CD4-positive, alpha-beta memory T cell (primary cell): ENCODE data around the gene TAOK2. TPM values are rescaled to one million over a fixed set of nuclear protein-coding genes. Genes with fewer than 3 reads are reported as not detected.

ENCODE experiments used
- CTCF ChIA-PET: fragments of 350-600 bp; sonication (Branson Sonifier 250); formaldehyde crosslinking; loops from one replicate; lab custom pipeline; 2021; ENCODE audit warnings: inconsistent platforms; ENCODE audit not compliant: partially characterized antibody; lab: Charles Lee
- POLR2A ChIA-PET: fragments of 350-600 bp; sonication (Branson Sonifier 250); formaldehyde crosslinking; loops from one replicate; lab custom pipeline; 2021; ENCODE audit not compliant: partially characterized antibody; lab: Charles Lee
- DNase-seq, 5 donors: peaks; one replicate each; pipeline versions ENCODE4 v3.0.0 to v3.0.0-alpha.2; 2020 to 2022; ENCODE audit warnings: mixed read lengths in 1 of 5
- H3K27ac ChIP-seq: one replicate; pipeline ENCODE4 v1.7.0; 2013; ENCODE audit warnings: low read depth, low read length
- H3K27me3 ChIP-seq: 2 replicates; pipeline ENCODE4 v1.7.0; 2013; ENCODE audit warnings: mild to moderate bottlenecking, low read length, moderate library complexity; ENCODE audit not compliant: insufficient read depth
- H3K36me3 ChIP-seq: 2 replicates; pipeline ENCODE4 v1.7.0; 2013; ENCODE audit warnings: mild to moderate bottlenecking, low read length, moderate library complexity; ENCODE audit not compliant: insufficient read depth
- H3K4me1 ChIP-seq: 2 replicates; pipeline ENCODE4 v1.7.0; 2013; ENCODE audit warnings: mild to moderate bottlenecking, low read length, moderate library complexity; ENCODE audit not compliant: insufficient read depth
- H3K4me3 ChIP-seq, 2 donors: one replicate each; pipeline ENCODE4 v1.7.0; 2013; ENCODE audit warnings: low read length in 2 of 2, mild to moderate bottlenecking in 1 of 2
- H3K9me3 ChIP-seq, 2 donors: one replicate each; pipeline ENCODE4 v1.7.0; 2013; ENCODE audit warnings: low read length in 2 of 2, control low read depth in 1 of 2; ENCODE audit not compliant: control insufficient read depth in 1 of 2
- H3K27ac Mint-ChIP-seq, 7 donors: one replicate each; pipeline ENCODE4 v1.8.0; 2020 to 2021; ENCODE audit warnings: mixed read lengths in 7 of 7, mild to moderate bottlenecking in 6 of 7, inconsistent platforms in 3 of 7, moderate library complexity in 3 of 7
- H3K27me3 Mint-ChIP-seq, 2 donors: one replicate each; pipeline ENCODE4 v1.8.0; 2020 to 2021; ENCODE audit warnings: mixed read lengths in 2 of 2
- H3K36me3 Mint-ChIP-seq, 2 donors: one replicate each; pipeline ENCODE4 v1.8.0; 2020 to 2021; ENCODE audit warnings: mixed read lengths in 2 of 2, inconsistent platforms in 1 of 2, mild to moderate bottlenecking in 1 of 2
- H3K4me1 Mint-ChIP-seq, 4 donors: one replicate each; pipeline ENCODE4 v1.8.0; 2020 to 2021; ENCODE audit warnings: mixed read lengths in 4 of 4, mild to moderate bottlenecking in 1 of 4
- H3K4me3 Mint-ChIP-seq, 8 donors: one replicate each; pipeline ENCODE4 v1.8.0; 2020 to 2021; ENCODE audit warnings: mixed read lengths in 8 of 8, mild to moderate bottlenecking in 7 of 8, moderate library complexity in 6 of 8, inconsistent platforms in 3 of 8
- H3K9me3 Mint-ChIP-seq, 8 donors: one replicate each; pipeline ENCODE4 v1.8.0; 2020 to 2021; ENCODE audit warnings: mixed read lengths in 8 of 8, mild to moderate bottlenecking in 5 of 8, inconsistent platforms in 3 of 8, moderate library complexity in 1 of 8
- intact Hi-C: fragments of 100-400 bp; cut with micrococcal nuclease; formaldehyde crosslinking; loops from one replicate; pipeline ENCODE4 v1.15.1; 2023
- polyA plus RNA-seq, 2 donors: library from polyadenylated mRNA; unstranded; fragments of 300-500 nt; fragmentation: Illumina TruSeq; gene quantifications; one replicate each; pipeline ENCODE4 v1.2.3, GENCODE V29; 2021
- total RNA-seq, 2 experiments: library from RNA; stranded (reverse); gene quantifications; one replicate each; pipeline ENCODE4 v1.2.3, GENCODE V29; 2021

Gene TAOK2
- total and polyA plus RNA-seq, 4 experiments from 2014 or later = 1.7 to 56.0 (median 31.0) TPM

GRCh38 chr16:30024451-30024850, 50.8 kb downstream of the TAOK2 start:
- no peak for DNase-seq
- Histone ChIP-seq H3K27me3 (no peaks in the 10 kb centered on the region), H3K36me3 (no peaks in the 10 kb centered on the region), H3K4me3 (no peak overlapping the region), H3K4me1 (peaks cover 9% of the 10 kb centered on the region), H3K27ac (no peak overlapping the region), H3K9me3 (no peaks in the 10 kb centered on the region)
- Mint-ChIP-seq H3K27me3 (peaks cover 14 to 23% of the 10 kb centered on the region in 2 donors), H3K9me3 (peaks cover 0 to 2% (median 0%) of the 10 kb centered on the region in 8 donors), H3K36me3 (no peaks in the 10 kb centered on the region), H3K27ac (no peak overlapping the region), H3K4me1 (peaks cover 4 to 13% (median 8%) of the 10 kb centered on the region in 4 donors), H3K4me3 (no peak overlapping the region)
- CTCF ChIA-PET = interaction anchor here (1.1 kb wide), 1 partner anchor 34 kb away, joined by 3 read pairs; no protein-coding TSS in a partner anchor
- POLR2A ChIA-PET = no interaction called here
- intact Hi-C loops = no loop called here

DNA sequence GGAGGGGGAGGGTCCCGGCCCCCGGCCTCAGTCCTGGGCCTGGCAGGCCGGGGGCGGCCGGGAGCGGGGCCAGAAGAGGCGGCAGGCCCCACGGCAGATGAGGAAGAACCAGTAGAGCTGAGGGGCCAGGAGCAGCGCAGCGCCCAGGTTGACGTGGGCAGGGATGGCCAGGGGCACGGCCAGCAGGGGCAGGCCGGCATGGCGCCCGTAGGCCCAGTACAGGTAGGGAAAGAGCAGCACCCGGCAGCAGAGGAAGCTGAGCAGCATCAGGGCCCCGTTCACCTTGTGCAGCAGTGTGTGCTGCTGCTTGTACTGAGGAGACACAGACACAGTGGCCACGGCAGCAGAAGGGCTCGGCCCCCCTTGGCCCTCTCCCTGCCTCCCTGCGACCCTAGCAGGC, 51.5 kb downstream of the TAOK2 start:
- no peak overlapping the region for H3K27ac ChIP-seq
- H3K4me3 ChIP-seq = no peak overlapping the region
- intact Hi-C loops = no loop called here
- Mint-ChIP-seq H3K9me3 (peaks cover 0 to 2% (median 0%) of the 10 kb centered on the region in 8 donors), H3K27ac (no peak overlapping the region), H3K4me3 (no peak overlapping the region), H3K27me3 (peaks cover 20 to 30% of the 10 kb centered on the region in 2 donors), H3K36me3 (no peaks in the 10 kb centered on the region), H3K4me1 (peaks cover 4 to 15% (median 10%) of the 10 kb centered on the region in 4 donors)
- ChIA-PET POLR2A (no interaction called here), CTCF (no interaction called here)
- no peaks in the 10 kb centered on the region for H3K36me3 ChIP-seq
- no peak for DNase-seq
- peaks cover 7% of the 10 kb centered on the region for H3K27me3 ChIP-seq
- H3K4me1 ChIP-seq = peaks cover 9% of the 10 kb centered on the region
- no peaks in the 10 kb centered on the region for H3K9me3 ChIP-seq

GRCh38 chr16:30025574-30025973, 51.9 kb downstream of the TAOK2 start:
- peaks cover 21 to 32% of the 10 kb centered on the region in 2 donors for H3K27me3 Mint-ChIP-seq
- H3K9me3 Mint-ChIP-seq = peaks cover 0 to 2% (median 0%) of the 10 kb centered on the region in 8 donors
- POLR2A ChIA-PET = no interaction called here
- Histone ChIP-seq H3K27ac (no peak overlapping the region), H3K4me3 (no peak overlapping the region), H3K27me3 (peaks cover 9% of the 10 kb centered on the region), H3K36me3 (no peaks in the 10 kb centered on the region), H3K9me3 (no peaks in the 10 kb centered on the region), H3K4me1 (peaks cover 9% of the 10 kb centered on the region)
- intact Hi-C loops = no loop called here
- DNase-seq = no peak
- H3K4me3 Mint-ChIP-seq = no peak overlapping the region
- H3K27ac Mint-ChIP-seq = peak overlapping the region in 1 of 7 donors; percentile 48
- no peaks in the 10 kb centered on the region for H3K36me3 Mint-ChIP-seq
- CTCF ChIA-PET = no interaction called here
- peaks cover 4 to 17% (median 8%) of the 10 kb centered on the region in 4 donors for H3K4me1 Mint-ChIP-seq

DNA sequence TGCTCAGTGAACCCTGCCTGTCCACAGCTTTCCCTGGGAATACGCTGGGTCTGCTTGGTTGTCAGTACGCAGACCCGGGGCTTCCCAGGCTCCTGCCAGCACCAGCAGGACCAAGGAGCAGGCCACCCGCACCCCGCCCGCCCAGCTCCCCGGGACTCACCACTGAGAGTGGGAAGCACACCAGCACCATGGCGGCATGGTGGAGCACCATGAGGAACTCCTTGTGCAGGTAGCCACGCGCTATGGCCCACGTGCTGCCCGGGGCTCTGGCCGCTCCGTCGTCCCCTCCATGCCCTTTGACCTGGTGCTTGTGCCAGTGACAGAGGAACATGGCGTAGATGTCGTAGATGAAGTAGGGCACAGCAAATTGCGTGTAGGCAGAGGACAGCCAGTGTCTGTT, 52.8 kb downstream of the TAOK2 start:
- no peak overlapping the region for H3K27ac ChIP-seq
- peaks cover 12% of the 10 kb centered on the region for H3K27me3 ChIP-seq
- intact Hi-C loops = no loop called here
- Mint-ChIP-seq H3K27me3 (peaks cover 22 to 33% of the 10 kb centered on the region in 2 donors), H3K4me3 (no peak overlapping the region), H3K9me3 (peaks cover 0 to 2% (median 0%) of the 10 kb centered on the region in 8 donors), H3K4me1 (peaks cover 0 to 12% (median under 1%) of the 10 kb centered on the region in 4 donors), H3K36me3 (no peaks in the 10 kb centered on the region), H3K27ac (no peak overlapping the region)
- no peak for DNase-seq
- no peaks in the 10 kb centered on the region for H3K36me3 ChIP-seq
- CTCF ChIA-PET = no interaction called here
- no peak overlapping the region for H3K4me3 ChIP-seq
- no peaks in the 10 kb centered on the region for H3K9me3 ChIP-seq
- POLR2A ChIA-PET = no interaction called here
- H3K4me1 ChIP-seq = peaks cover 10% of the 10 kb centered on the region

DNA sequence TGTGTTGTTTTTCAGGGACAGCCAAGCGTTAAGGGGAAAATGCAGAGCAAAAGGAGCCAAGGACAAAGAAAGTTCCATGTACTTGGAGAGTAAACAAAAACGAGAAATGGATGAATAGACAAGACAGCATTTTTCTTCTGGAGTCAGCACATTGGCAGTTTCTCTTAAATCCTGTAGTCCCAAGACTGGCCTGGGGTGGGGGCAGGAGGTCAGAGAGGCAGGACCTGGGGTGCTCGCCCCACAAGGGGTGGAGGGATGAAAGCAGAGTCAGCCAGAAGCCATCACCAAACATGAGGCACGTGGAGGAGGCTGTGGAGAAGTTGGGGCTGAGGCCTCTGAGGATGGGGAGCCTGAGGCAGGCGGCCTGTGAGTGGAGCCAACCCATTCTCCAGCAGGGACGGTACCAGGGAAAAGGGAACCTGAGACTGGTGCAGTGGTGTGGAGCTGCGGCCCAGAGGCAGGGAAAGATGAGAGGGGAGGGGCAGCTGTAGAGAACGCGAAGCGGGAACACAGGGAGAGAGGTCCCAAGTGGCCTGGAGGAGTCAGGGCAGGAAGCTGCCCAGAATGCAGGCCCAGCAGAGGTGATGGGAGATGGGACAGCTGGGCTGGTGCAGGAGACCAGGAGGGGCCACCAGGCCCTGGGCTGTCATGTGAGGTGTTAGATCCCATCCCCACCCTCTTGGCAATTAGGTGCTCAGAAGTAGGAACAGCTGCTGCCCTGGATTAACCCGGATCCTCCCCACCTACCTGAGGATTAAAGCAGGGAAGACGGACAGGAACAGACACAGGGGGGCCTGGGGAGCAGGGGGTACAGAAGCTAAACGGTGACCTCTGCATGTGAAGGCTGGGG, 54.1 kb downstream of the TAOK2 start:
- Histone ChIP-seq H3K27ac (no peak overlapping the region), H3K4me1 (peaks cover 5% of the 10 kb centered on the region), H3K4me3 (no peak overlapping the region), H3K36me3 (no peaks in the 10 kb centered on the region), H3K27me3 (peaks cover 18% of the 10 kb centered on the region), H3K9me3 (no peaks in the 10 kb centered on the region)
- POLR2A ChIA-PET = interaction anchor here (1.2 kb wide), 1 partner anchor 38 kb away, joined by 4 read pairs; the partner anchor contains the start of gene ALDOA
- Mint-ChIP-seq H3K36me3 (no peaks in the 10 kb centered on the region), H3K4me1 (peaks cover 4 to 18% (median 5%) of the 10 kb centered on the region in 4 donors), H3K27ac (no peak overlapping the region), H3K9me3 (peaks cover 0 to 2% (median 0%) of the 10 kb centered on the region in 8 donors), H3K4me3 (no peak overlapping the region), H3K27me3 (peaks cover 27 to 39% of the 10 kb centered on the region in 2 donors)
- no peak for DNase-seq
- intact Hi-C loops = no loop called here
- CTCF ChIA-PET = no interaction called here

DNA sequence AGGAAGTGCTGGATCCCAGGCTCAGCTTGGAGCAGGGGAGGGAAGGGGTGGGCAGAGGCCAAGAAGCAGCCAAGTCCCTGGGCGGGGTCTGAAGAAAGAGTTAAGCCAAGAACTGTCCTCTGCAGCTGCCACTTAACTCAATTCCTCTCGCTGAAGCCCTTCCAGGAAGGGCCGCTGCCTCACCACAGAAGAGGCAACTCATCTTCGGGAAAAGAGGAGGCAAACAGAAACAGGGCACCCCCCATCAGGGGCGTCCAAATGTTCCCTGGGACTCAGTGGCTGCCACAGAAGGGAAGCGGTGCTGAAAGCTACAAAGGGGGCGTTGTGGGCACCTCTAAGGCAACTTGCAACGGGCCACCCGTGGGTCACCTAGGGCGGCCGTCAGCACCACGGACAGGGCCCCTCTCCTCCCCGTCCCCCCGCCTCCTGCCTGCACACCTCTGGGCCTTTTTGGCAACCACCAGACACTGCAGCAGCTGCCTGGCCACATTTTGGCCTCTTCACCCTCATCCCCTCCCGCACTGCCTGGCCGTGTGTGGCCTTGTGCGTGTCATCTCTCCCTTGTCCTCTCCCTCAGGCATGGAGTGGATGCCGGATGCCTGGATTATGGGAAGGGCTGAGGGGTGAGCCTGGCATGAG, 54.9 kb downstream of the TAOK2 start:
- Mint-ChIP-seq H3K9me3 (peaks cover 0 to 2% (median 0%) of the 10 kb centered on the region in 8 donors), H3K4me1 (peaks cover 4 to 18% (median 5%) of the 10 kb centered on the region in 4 donors), H3K36me3 (no peaks in the 10 kb centered on the region), H3K27me3 (peaks cover 27 to 39% of the 10 kb centered on the region in 2 donors), H3K4me3 (peak overlapping the region in 1 of 8 donors; percentile 30), H3K27ac (no peak overlapping the region)
- intact Hi-C loops = no loop called here
- POLR2A ChIA-PET = interaction anchor here (1.2 kb wide), 1 partner anchor 37 kb away, joined by 4 read pairs; the partner anchor contains the start of gene ALDOA
- DNase-seq = no peak
- Histone ChIP-seq H3K9me3 (no peaks in the 10 kb centered on the region), H3K27me3 (peaks cover 18% of the 10 kb centered on the region), H3K4me3 (no peak overlapping the region), H3K4me1 (peaks cover 5% of the 10 kb centered on the region), H3K36me3 (no peaks in the 10 kb centered on the region), H3K27ac (no peak overlapping the region)
- CTCF ChIA-PET = no interaction called here
